WTC11 (cell line): ENCODE data around the gene POGK. TPM values are rescaled to one million over a fixed set of nuclear protein-coding genes. Genes with fewer than 3 reads are reported as not detected.

Source experiments
- ATAC-seq: fragments of 200-7000 bp; cut with Tn5 transposase; 2 replicates; pipeline ENCODE4 v1.10.0; 2021; ENCODE audit warnings: mild to moderate bottlenecking, moderate library complexity
- CTCF ChIA-PET: fragments of 300-600 bp; sonication (Branson Sonifier 250); formaldehyde crosslinking; loops from one replicate; lab custom pipeline; 2021; ENCODE audit warnings: antibody characterized with exemption; lab: Charles Lee
- POLR2A ChIA-PET: fragments of 350-600 bp; sonication (Branson Sonifier 250); formaldehyde crosslinking; loops from one replicate; lab custom pipeline; 2021; ENCODE audit warnings: antibody characterized with exemption; lab: Charles Lee
- DNase-seq: peaks from one replicate; pipeline ENCODE4 v3.0.0; 2021; ENCODE audit warnings: low spot score
- H3K27ac Mint-ChIP-seq: 2 replicates; pipeline ENCODE4 v1.8.0; 2021; ENCODE audit warnings: mixed read lengths
- H3K27me3 Mint-ChIP-seq: 2 replicates; pipeline ENCODE4 v1.8.0; 2021; ENCODE audit warnings: low read depth, mild to moderate bottlenecking, moderate library complexity, mixed read lengths
- H3K36me3 Mint-ChIP-seq: 2 replicates; pipeline ENCODE4 v1.8.0; 2021; ENCODE audit warnings: mixed read lengths
- H3K4me1 Mint-ChIP-seq: 2 replicates; pipeline ENCODE4 v1.8.0; 2022; ENCODE audit warnings: mixed read lengths
- H3K4me3 Mint-ChIP-seq: 2 replicates; pipeline ENCODE4 v1.8.0; 2021; ENCODE audit warnings: mild to moderate bottlenecking, moderate library complexity, mixed read lengths
- H3K9me3 Mint-ChIP-seq: 2 replicates; pipeline ENCODE4 v1.8.0; 2021; ENCODE audit warnings: mixed read lengths
- AFF4 ChIP-seq: sonication (generic); formaldehyde crosslinking; IDR thresholded peaks from 2 replicates; pipeline ENCODE4 v1.8.1; 2023; ENCODE audit warnings: mild to moderate bottlenecking, missing genetic modification reagents, borderline replicate concordance
- AR ChIP-seq: fragments of 250-450 bp; sonication (Bioruptor Pico); IDR thresholded peaks from 2 replicates; pipeline ENCODE4 v1.9.0; 2021; ENCODE audit warnings: mild to moderate bottlenecking
- ATF2 ChIP-seq: sonication (generic); formaldehyde crosslinking; IDR thresholded peaks from 2 replicates; pipeline ENCODE4 v1.8.1; 2022; ENCODE audit warnings: low read depth, missing genetic modification reagents, borderline replicate concordance
- ELF4 ChIP-seq: sonication (generic); formaldehyde crosslinking; IDR thresholded peaks from 2 replicates; pipeline ENCODE4 v1.8.1; 2022; ENCODE audit warnings: low read depth, mild to moderate bottlenecking, moderate library complexity, missing genetic modification reagents
- GTF2I ChIP-seq: fragments of 250-450 bp; sonication (Bioruptor Pico); conservative IDR thresholded peaks from 2 replicates; pipeline ENCODE4 v1.4.0; 2021; ENCODE audit warnings: mild to moderate bottlenecking
- KAT7 ChIP-seq: sonication (generic); formaldehyde crosslinking; IDR thresholded peaks from 2 replicates; pipeline ENCODE4 v1.8.1; 2023; ENCODE audit warnings: missing genetic modification reagents, mild to moderate bottlenecking, borderline replicate concordance
- MAX ChIP-seq: sonication (generic); formaldehyde crosslinking; IDR thresholded peaks from 2 replicates; pipeline ENCODE4 v1.8.0; 2022; ENCODE audit warnings: mild to moderate bottlenecking, missing genetic modification reagents
- OVOL2 ChIP-seq: fragments of 250-450 bp; sonication (Bioruptor Pico); IDR thresholded peaks from 2 replicates; pipeline ENCODE4 v1.9.0; 2021; ENCODE audit warnings: mild to moderate bottlenecking, borderline replicate concordance
- RELA ChIP-seq: sonication (generic); formaldehyde crosslinking; IDR thresholded peaks from 2 replicates; pipeline ENCODE4 v1.8.1; 2022; ENCODE audit warnings: missing genetic modification reagents, mild to moderate bottlenecking, borderline replicate concordance
- RORB ChIP-seq: fragments of 250-450 bp; sonication (Bioruptor Pico); IDR thresholded peaks from 2 replicates; pipeline ENCODE4 v1.9.0; 2021; ENCODE audit warnings: mild to moderate bottlenecking
- SOX15 ChIP-seq: fragments of 250-450 bp; sonication (Bioruptor Pico); IDR thresholded peaks from 2 replicates; pipeline ENCODE4 v1.9.0; 2021; ENCODE audit warnings: mild to moderate bottlenecking
- TCF7 ChIP-seq: sonication (generic); formaldehyde crosslinking; IDR thresholded peaks from 2 replicates; pipeline ENCODE4 v1.8.0; 2022; ENCODE audit warnings: mild to moderate bottlenecking, low read depth, missing genetic modification reagents, moderate library complexity
- TEAD4 ChIP-seq: sonication (generic); formaldehyde crosslinking; IDR thresholded peaks from 2 replicates; pipeline ENCODE4 v1.8.0; 2022; ENCODE audit warnings: mild to moderate bottlenecking, missing genetic modification reagents
- ZBTB43 ChIP-seq: sonication (generic); formaldehyde crosslinking; IDR thresholded peaks from 2 replicates; pipeline ENCODE4 v1.8.1; 2023; ENCODE audit warnings: mild to moderate bottlenecking, missing genetic modification reagents
- ZNF219 ChIP-seq: sonication (generic); formaldehyde crosslinking; IDR thresholded peaks from 2 replicates; pipeline ENCODE4 v1.8.0; 2023; ENCODE audit warnings: missing genetic modification reagents, mild to moderate bottlenecking, borderline replicate concordance
- ZNF512 ChIP-seq: sonication (generic); formaldehyde crosslinking; IDR thresholded peaks from 2 replicates; pipeline ENCODE4 v1.8.1; 2022; ENCODE audit warnings: missing genetic modification reagents, borderline replicate concordance
- total RNA-seq: library from RNA; stranded (reverse); gene quantifications from 3 replicates; pipeline ENCODE4 v1.2.3, GENCODE V29; 2021

Gene POGK
- total RNA-seq, 1 experiment from 2014 or later = 33.1 TPM

GRCh38 chr1:166796620-166797236 is 42.5 kb upstream of the POGK start (continued):
- TF ChIP-seq ZBTB43 (CRISPR knock-in tag) = no peak

GRCh38 chr1:166808952-166809351 is 30.3 kb upstream of the POGK start:
- no peaks in the 10 kb centered on the region for H3K36me3 Mint-ChIP-seq
- ChIA-PET CTCF (no interaction called here), POLR2A (no interaction called here)
- H3K4me3 Mint-ChIP-seq = no peak overlapping the region
- no peak overlapping the region for H3K27ac Mint-ChIP-seq
- no peaks in the 10 kb centered on the region; the same call in 1 of the 2 replicates for H3K27me3 Mint-ChIP-seq
- no peak for ATAC-seq
- DNase-seq = no peak
- TF ChIP-seq ZNF219 (CRISPR knock-in tag) (no peak), RELA (CRISPR knock-in tag) (no peak), SOX15 (no peak), AFF4 (CRISPR knock-in tag) (no peak), KAT7 (CRISPR knock-in tag) (no peak), TCF7 (CRISPR knock-in tag) (no peak), ZNF512 (CRISPR knock-in tag) (no peak), AR (CRISPR knock-in tag) (no peak), TEAD4 (no peak), ATF2 (CRISPR knock-in tag) (no peak), GTF2I (CRISPR knock-in tag) (no peak), ELF4 (CRISPR knock-in tag) (no peak), MAX (no peak), OVOL2 (CRISPR knock-in tag) (no peak), RORB (no peak)
- H3K9me3 Mint-ChIP-seq = peaks cover 11% of the 10 kb centered on the region; the same call in 1 of the 2 replicates
- peaks cover 5% of the 10 kb centered on the region; the same call in 1 of the 2 replicates for H3K4me1 Mint-ChIP-seq
